Stimulated activated naive CD4-positive, alpha-beta T cell treated with Interleukin-2 at 50 U/mL for 16 hours (primary cell): Measurements from ENCODE around the gene ABCG1.

Experiments used
- DNase-seq: peaks from one replicate; lab custom pipeline; 2025; lab: John Stamatoyannopoulos, UW

The ABCG1 gene

GRCh38 chr21:42324896-42325295, 106.0 kb downstream of the ABCG1 start:
- DNase-seq = no peak

DNA sequence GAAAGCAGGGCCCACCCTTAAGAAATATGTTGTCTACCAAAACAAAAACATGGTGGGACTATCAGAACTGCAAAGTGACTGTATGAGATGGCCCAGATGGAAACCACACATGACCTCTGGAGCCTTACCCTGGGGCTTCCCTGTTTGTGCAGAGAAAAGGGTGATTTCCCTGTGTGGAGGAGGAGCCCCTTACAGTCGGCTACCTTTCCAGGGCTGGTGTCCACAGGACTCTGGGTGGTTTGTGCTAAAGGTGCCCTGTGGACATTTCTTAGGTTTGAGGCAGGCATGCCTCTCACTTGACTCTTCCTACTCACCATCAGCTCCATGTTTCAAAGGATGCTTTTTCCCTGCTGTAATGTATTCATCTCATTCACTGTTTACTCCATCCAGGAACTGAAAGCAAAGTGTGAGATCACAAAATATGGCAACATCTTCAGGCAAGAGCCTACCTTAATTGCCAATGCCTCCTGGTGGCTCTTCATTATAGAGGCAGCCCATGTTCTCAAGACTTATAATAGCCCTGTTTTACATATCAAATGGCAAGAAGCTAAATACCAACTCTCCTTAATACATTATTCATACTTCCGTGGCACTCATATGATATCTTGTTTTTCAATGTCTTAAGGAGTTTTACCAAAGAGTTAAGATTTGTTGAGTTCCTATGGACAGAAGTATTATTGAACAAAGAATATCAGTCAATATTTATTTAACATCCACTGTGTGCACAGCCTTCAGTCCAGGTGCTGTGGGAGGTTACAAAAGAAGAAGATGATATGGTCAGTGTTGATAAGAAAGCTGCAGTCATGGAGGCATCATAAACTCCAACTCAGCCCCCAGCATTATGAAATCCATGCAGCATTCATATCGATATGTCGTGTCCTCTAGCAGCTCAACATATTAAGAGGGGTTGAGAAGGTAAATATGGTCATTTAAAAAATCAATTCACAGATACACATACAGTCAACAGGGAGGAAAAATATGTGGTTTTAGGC, 111.7 kb downstream of the ABCG1 start:
- no peak for DNase-seq

DNA sequence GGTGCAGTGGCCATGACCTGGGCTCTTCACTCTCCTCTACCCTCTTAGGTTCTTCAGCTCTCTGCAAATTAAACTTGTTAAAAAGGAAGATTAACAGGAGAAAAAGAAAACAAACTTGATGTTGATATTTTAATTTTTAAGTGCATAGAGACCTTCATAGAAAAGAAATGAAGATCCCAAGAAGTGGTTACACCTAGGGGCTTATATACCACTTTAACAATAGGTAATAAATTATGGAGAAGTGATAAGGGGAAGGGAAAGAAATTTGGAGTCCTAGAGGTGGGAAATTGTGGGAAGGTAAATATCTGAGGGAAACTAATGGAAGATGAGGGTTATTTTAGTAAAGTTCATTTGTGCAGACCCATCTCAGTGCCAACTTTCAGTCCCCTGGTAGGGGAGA, 112.7 kb downstream of the ABCG1 start:
- no peak for DNase-seq

GRCh38 chr21:42332557-42333317, 113.8 kb downstream of the ABCG1 start:
- DNase-seq = no peak

GRCh38 chr21:42336054-42336453, 117.1 kb downstream of the ABCG1 start:
- no peak for DNase-seq

DNA sequence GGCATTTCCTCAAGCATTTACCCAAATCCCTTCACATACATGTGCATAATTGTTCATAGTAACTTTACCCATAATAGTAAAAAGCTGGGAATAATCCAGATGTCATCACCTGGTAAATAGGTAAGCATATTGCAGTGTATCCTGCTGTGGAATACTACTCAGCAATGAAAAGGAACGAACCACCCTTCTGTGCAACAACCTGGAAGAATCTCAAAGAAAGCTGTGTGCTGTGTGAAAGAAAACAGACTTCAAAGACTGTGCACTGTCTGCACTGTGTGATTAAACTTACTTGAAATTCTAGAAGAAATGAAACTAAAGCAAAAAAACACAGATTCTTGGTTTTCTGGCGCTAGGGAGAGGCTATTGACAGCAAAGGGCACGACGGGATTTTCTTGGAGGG, 118.3 kb downstream of the ABCG1 start:
- no peak for DNase-seq

DNA sequence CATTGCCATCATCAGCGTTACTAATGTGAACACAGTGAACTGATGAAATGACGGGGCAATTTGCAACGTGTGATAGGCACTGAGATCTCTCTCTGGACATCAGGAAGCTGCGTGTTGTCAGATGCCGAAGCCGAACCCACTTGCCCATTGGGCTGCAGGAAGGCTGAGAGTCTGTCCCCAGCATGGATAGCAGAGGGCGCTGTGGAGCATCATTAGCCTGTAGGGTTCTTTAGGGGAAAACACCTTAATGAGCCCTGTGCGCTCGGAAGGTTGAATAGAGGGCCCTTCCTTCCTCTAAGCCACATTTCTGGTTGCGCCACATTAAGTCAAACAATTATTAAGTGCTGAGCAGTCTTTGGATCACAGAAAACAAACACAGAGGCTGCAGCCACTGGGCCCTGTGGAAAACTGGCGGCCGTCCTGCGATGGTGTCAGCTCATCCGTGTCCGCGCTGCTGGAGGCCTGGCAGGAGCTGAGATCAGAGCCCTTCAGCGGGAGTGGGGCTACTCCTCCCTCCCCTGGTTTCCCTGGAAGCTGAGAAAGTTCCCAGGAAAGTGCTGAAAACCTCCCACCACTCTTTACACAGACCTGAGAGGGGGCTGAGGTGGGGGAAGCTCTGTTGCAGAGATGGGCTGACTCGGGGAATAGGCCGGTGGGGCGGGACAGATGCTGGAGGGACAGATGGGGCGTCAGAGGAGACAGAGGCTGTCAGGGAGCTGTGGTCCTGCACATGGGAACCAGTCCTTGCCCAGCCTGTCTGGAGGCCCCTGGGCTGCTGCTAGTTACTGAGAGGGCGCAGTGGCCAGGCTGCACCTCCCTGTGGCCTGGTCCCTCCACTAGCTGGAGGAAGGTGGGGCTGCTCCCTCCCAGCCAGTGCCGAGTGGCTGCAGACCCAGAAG, 119.1 kb downstream of the ABCG1 start:
- peak; percentile 75 for DNase-seq

DNA sequence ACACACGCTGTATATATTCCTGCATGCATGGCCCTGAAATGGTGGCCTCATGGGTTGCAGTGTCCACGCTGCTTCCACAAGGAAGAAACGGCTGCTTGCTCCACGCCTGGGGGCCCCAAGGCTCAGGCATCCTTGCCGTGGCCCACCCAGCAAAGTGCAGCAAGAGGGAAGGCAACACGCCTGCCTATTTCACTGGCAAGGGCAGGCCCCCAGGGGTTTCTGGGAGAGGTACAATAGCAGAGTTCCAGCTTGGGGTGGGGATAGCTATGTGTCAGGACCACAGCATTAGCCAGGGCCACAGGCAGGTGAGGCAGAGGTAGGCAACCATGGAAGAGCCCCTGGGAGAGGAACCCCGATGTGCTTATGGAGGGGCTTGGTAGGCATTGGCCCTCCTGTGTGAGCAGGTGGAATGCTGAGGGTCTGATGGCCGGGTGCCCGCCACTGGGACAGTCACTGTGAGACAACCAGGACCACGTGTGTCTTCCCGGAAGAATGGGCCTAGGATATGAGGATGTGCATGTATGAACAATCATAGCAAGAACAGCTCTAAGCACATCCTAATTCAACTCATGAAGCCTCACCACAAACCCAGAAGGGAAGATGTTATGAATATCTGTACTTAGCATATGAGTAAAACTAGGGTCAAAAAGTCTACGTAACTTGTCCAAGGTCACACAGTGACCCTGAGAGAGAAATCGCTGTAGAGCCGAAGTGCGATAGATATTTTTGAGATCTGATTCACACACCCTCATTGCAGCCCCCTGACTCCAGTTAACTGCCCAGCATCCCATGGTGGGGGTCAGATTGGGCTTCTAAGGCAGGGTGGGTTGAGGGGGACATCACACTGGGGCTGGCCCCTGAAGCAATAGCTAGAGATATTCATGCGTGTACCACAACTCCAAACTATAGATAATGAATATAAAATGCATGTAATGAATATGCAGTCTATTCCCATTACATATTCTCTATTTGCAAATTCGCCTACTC, 120.1 kb downstream of the ABCG1 start:
- no peak for DNase-seq

- DNase-seq = no peak
Measured at GRCh38 chr21:42340187-42341050, 121.5 kb downstream of the ABCG1 start.

DNA sequence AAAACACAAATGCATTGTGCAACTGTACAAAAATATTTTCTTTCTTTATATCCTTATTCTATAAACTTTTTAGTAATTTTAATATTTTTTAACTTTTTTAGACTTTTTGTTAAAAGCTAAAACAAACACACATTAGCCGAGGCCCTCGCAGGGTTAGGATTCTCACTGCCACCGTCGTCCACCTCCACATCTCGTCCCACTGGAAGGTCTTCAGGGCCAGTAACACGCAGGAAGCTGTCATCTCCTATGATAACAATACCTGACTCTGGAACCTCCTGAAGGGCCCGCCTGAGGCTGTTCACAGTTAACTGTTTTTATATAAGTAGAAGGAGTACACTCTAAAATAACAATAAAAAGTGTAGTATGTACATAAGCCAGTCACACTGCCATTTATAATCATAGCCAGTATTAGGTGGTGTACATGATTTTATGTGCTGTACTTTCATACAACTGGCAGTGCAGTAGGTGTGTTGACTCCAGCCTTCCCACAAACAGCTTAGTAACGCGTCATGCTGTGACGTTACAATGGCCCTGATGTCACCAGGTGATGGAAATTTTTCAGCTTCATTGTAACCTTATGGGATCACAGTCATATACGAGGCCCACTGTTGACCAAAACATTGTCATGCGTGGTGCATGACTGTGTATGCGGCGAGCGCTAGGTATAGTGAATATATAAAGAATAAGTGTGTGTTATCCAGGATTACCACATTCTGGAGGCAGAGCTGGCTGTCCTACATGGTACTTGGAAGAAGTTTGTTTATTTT, 123.0 kb downstream of the ABCG1 start:
- DNase-seq = no peak

DNA sequence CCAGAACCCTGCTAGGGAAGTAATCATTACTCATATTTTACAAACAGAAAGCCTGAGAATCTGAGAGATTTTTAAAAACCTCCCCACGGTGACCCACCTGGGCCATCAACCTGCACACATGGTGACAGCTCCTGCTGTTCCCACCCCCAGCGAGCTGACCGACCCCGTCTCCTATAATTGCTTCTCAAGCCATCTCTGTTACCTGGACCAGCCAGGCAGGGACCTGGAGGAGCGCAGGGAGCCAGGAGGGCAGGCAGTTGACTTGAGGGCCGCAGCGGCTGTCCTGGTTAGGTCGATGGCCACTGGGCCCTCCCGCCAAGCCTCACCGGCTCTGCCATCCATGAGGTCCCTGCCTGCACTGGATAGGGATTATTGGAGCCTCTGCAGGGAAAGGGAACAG, 124.2 kb downstream of the ABCG1 start:
- no peak for DNase-seq

DNA sequence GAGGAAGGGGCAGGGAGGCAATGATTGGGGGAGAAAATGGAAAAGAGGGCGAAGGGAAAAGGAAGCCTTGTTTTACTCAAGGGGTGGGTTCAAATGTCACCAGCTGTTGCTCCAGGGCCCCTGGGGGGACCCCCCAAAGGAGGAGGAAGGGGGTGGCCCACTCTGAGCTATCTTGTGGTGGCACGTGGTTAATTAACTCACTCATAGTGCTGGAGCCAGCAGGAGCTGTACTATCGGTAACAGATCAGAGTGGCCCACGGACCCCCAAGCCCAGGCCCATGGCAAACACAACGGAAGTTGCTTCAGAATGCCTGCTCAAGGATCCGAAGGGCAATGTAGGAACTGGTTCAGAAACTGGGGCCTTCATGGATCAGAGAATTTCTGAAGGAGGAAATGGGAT, 124.6 kb downstream of the ABCG1 start:
- DNase-seq = no peak

DNA sequence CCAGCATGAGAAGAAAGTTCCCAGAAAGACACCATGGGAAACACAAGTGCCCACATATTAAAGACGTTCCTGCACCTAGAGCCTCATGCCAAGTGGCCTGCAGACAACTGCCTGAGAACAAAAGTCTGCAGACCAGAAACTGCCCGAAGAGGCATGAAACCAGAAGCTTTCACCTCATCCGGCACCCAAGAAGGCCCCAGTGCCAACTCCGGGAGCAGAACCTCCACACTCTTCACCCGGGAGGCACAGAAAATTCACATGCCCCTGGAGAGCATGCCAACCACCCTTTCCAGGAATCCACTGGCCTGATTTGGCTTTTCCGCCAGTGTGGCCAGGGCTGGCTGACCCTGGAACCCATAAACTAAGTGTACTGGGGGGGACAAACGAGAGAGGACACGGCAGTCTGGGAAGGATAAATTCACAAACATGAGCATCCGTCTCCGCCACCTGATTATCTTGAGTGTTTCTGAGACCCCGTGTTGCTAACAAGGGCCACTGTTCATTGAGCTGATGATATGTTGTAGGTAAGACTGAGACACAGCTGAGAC, 125.1 kb downstream of the ABCG1 start:
- DNase-seq = no peak

GRCh38 chr21:42344631-42345030, 125.7 kb downstream of the ABCG1 start:
- no peak for DNase-seq

DNA sequence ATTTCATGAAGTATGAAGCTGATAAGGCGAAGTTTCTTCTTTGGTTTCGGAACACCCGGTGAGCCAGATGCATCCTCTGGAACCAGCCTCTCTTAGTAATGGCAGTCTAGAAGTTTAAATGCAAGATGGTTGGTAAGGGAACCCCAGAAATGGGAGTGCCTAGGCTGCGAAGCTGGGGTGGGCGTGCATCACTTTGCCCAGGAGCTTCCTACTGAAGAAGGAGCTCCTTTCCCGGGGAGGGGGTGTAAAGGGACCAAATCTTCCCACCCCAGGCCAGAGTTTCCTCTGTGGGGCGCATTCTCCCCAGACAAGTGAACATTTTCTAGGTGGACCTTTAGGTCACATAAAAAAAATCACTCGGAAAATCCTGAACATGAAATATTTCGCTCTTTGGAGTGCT, 127.5 kb downstream of the ABCG1 start:
- DNase-seq = no peak
